DND-41 (cell line): ENCODE data around the gene SH3RF3.

Source experiments
- ATAC-seq: fragments of 200-7000 bp; cut with Tn5 transposase; 3 replicates; pipeline ENCODE4 v1.9.1; 2021; ENCODE audit warnings: low read depth; ENCODE audit not compliant: insufficient read depth
- DNase-seq: peaks from one replicate; pipeline ENCODE4 v3.0.0-alpha.2; 2020
- H2AFZ ChIP-seq: 2 replicates; pipeline ENCODE4 v1.6.0; 2012; ENCODE audit warnings: low read depth, low read length
- H3K27ac ChIP-seq: 2 replicates; pipeline ENCODE4 v1.5.1; 2012; ENCODE audit warnings: low read length, inconsistent platforms
- H3K27me3 ChIP-seq: fragments of 200-600 bp; sonication (generic); 2 replicates; pipeline ENCODE4 v1.6.0; 2012; ENCODE audit warnings: low read length, mild to moderate bottlenecking, inconsistent platforms; ENCODE audit not compliant: insufficient read depth, poor library complexity
- H3K36me3 ChIP-seq: 2 replicates; pipeline ENCODE4 v1.5.1; 2012; ENCODE audit warnings: low read length, inconsistent platforms; ENCODE audit not compliant: insufficient read depth
- H3K4me1 ChIP-seq: 2 replicates; pipeline ENCODE4 v1.5.1; 2012; ENCODE audit warnings: mild to moderate bottlenecking, low read length; ENCODE audit not compliant: insufficient read depth
- H3K4me2 ChIP-seq: 2 replicates; pipeline ENCODE4 v1.6.0; 2012; ENCODE audit warnings: mild to moderate bottlenecking, moderate library complexity, low read length, inconsistent platforms; ENCODE audit not compliant: insufficient read depth
- H3K4me3 ChIP-seq, 2 experiments: fragments of 200-600 bp in 1 of 2; shearing (Covaris generic) in 1 of 2; 2 replicates each; pipeline ENCODE4 v1.5.1; 2012 to 2016; ENCODE audit warnings: inconsistent platforms in 2 of 2, low read length in 2 of 2, mild to moderate bottlenecking in 2 of 2, low read depth in 1 of 2, moderate library complexity in 1 of 2
- H3K79me2 ChIP-seq: 2 replicates; pipeline ENCODE4 v1.6.0; 2012; ENCODE audit warnings: low read length, inconsistent platforms; ENCODE audit not compliant: insufficient read depth
- H3K9ac ChIP-seq: 2 replicates; pipeline ENCODE4 v1.6.0; 2012; ENCODE audit warnings: low read depth, mild to moderate bottlenecking, inconsistent platforms, low read length, moderate library complexity
- H3K9me3 ChIP-seq: 2 replicates; pipeline ENCODE4 v1.5.1; 2012; ENCODE audit warnings: low read length, moderate library complexity, mild to moderate bottlenecking, inconsistent platforms; ENCODE audit not compliant: insufficient read depth, severe bottlenecking
- H4K20me1 ChIP-seq: 2 replicates; pipeline ENCODE4 v1.6.0; 2012; ENCODE audit warnings: low read length; ENCODE audit not compliant: insufficient read depth
- EZH2 ChIP-seq: IDR thresholded peaks from 3 replicates; pipeline ENCODE4 v1.6.1; 2012; ENCODE audit warnings: borderline replicate concordance, low read depth, mild to moderate bottlenecking, moderate library complexity, low read length, inconsistent platforms; ENCODE audit not compliant: severe bottlenecking
- TF ChIP-seq, protein P1 (sequence below): IDR thresholded peaks from 2 replicates; pipeline ENCODE4 v1.5.1; 2012; ENCODE audit warnings: borderline replicate concordance, low read length, moderate library complexity, mild to moderate bottlenecking; ENCODE audit not compliant: poor library complexity, severe bottlenecking; ENCODE audit errors: extremely low read depth

Gene SH3RF3

DNA sequence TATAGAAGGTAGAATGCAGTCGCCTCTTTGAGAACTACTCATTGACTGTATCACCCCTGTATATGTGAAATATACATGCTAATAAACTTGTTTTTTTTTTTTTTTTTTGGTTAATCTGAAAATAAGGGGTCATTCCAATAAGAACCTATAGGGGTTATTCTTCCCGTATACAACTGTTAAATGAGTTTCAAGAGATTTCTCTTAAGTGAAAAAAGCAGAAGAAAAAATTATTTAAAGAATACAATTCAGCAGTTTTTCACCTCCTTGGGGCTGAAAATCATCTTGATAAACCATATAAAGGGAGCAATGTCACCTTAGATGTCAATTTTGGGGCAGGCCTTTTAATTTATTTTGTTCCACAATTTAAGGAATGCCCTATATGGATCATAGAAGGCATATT is 418.3 kb downstream of the SH3RF3 start:
- TF ChIP-seq, protein P1, sequence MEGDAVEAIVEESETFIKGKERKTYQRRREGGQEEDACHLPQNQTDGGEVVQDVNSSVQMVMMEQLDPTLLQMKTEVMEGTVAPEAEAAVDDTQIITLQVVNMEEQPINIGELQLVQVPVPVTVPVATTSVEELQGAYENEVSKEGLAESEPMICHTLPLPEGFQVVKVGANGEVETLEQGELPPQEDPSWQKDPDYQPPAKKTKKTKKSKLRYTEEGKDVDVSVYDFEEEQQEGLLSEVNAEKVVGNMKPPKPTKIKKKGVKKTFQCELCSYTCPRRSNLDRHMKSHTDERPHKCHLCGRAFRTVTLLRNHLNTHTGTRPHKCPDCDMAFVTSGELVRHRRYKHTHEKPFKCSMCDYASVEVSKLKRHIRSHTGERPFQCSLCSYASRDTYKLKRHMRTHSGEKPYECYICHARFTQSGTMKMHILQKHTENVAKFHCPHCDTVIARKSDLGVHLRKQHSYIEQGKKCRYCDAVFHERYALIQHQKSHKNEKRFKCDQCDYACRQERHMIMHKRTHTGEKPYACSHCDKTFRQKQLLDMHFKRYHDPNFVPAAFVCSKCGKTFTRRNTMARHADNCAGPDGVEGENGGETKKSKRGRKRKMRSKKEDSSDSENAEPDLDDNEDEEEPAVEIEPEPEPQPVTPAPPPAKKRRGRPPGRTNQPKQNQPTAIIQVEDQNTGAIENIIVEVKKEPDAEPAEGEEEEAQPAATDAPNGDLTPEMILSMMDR = no peak
- TF ChIP-seq EZH2 = no peak
- no peak overlapping the region for H3K9ac ChIP-seq
- no peak overlapping the region for H2AFZ ChIP-seq
- H3K4me3 ChIP-seq = no peak overlapping the region
- H3K4me1 ChIP-seq = no peaks in the 10 kb centered on the region
- H3K9me3 ChIP-seq = no peaks in the 10 kb centered on the region
- ATAC-seq = no peak
- no peak overlapping the region for H3K4me2 ChIP-seq
- no peaks in the 10 kb centered on the region for H4K20me1 ChIP-seq
- no peaks in the 10 kb centered on the region for H3K36me3 ChIP-seq
- H3K79me2 ChIP-seq = no peaks in the 10 kb centered on the region
- no peak overlapping the region for H3K27ac ChIP-seq
- no peak for DNase-seq
- peaks cover 25% of the 10 kb centered on the region for H3K27me3 ChIP-seq

DNA sequence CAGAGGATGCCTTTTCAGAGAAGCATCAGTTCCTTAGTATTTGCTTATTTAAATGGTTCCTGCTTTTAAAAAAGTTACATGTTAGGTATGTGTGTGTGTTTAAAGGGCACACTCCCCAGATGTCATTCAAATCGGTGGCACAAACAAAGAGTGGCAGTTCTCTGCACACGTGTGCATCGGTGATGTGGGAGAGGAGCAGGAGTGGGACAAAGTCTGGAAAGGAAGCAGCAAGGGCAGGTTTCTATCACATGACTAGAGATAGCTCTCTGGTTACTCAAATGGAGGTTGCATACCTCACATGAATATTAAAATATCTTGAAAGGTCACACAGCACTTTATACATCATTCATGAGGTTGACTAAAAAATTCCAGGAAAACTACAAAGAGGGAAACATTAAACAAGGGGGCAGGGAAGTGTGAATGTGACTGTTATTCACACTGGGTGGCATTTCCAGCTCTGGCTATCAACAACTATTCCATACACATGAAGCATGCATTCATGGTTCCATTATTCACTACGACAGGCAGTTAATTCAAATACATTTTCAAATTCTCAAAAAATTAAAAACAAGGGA is 420.1 kb downstream of the SH3RF3 start:
- Histone ChIP-seq H3K79me2 (no peaks in the 10 kb centered on the region), H3K4me3 (no peak overlapping the region), H2AFZ (no peak overlapping the region), H3K27ac (no peak overlapping the region), H3K36me3 (no peaks in the 10 kb centered on the region), H3K9ac (no peak overlapping the region), H3K9me3 (no peaks in the 10 kb centered on the region), H3K4me2 (no peak overlapping the region), H3K27me3 (peaks cover 27% of the 10 kb centered on the region), H3K4me1 (no peaks in the 10 kb centered on the region), H4K20me1 (no peaks in the 10 kb centered on the region)
- TF ChIP-seq, protein P1 = no peak
- TF ChIP-seq EZH2 = no peak
- DNase-seq (no peak), ATAC-seq (no peak)
